Measurements from ENCODE around the gene NMT2.

NMT2 gene

DNA sequence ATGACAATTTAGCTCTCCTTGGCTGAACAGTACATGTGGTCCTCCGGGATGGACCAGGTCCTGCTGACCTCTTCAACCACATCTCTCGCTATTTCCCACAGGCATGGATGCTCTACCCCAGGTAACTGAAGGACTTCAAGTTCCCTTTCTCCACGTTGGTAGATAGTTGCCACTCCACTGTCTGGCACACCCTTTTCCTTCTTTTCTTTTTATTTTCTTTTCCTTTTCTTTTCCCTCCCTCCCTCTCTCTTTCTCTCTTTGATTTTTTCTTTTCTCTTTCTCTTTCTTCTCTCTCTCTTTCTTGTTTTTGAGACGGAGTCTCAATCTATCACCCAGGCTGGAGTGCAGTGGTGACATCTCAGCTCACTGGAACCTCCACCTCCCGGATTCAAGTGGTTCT, 77.1 kb downstream of the NMT2 start:
- H3K27me3 Mint-ChIP-seq, result no peaks in the 10 kb centered on the region
- ATAC-seq (replicated peaks; ENCODE audit: extremely low read depth, poor library complexity, severe bottlenecking), result no peak
- H3K4me3 Mint-ChIP-seq, result no peak overlapping the region

DNA sequence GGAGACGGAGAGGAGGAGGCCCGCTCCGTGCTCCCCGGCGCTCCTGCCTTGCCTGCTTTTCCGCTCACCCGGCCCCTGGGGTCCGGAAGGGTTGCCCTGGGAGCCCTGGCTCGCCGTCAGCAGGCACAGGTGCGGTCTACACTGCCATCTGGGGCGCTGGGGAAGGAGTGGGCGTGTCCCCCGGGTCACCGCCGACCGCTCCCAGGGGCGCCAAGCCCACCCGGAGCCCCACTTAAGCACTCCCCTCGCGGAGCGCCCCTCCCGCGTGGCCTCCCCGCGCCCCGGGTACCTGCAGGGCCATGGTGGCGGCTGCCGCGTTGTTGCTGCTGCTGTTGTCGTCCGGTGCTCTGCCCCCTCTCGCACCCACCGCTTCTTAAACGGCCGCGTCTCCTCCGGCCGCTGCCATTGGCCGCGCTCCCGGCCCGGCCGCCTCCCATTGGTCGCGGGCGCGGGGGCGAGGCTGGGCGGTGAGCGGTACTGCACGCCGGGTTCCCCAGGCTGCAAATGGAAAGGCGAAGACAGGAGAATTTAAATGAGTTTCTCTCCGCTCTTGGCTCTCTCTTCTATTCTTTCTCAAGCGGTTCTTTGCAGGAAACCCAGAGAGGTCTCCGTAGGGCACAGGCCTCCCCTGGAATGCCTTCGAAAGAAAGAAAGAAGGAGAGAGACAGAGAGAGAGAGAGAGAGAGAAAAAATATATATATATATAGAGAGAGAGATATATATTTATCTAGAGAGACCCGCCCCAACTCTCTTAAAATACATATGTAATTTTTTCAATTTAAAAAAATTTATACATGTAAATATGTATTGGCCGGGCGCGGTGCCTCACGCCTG, 79.8 kb downstream of the NMT2 start, which contains the start of gene ACBD7:
Gene ACBD7 (minus strand): TSS at position 349 of the 834 bp plus-strand sequence. CDS start 48 bp downstream, at position 301.
- ATAC-seq (replicated peaks; ENCODE audit: extremely low read depth, poor library complexity, severe bottlenecking) (peak; percentile 99), DNase-seq (ENCODE audit: low spot score in 2 of 2) (peak; percentile 58 to 68)
- peak within 1 kb of the TSS; percentile 79 for H3K4me3 Mint-ChIP-seq
- no peak within 1 kb of the TSS for H3K27ac Mint-ChIP-seq (ENCODE audit: low read depth)
- no peaks in the 10 kb centered on the region for H3K27me3 Mint-ChIP-seq
- H3K4me1 Mint-ChIP-seq, result no peaks in the 10 kb centered on the region
- peaks cover 5% of the 10 kb centered on the region for H3K36me3 Mint-ChIP-seq (ENCODE audit: insufficient read depth)
- no peaks in the 10 kb centered on the region for H3K9me3 Mint-ChIP-seq

More for the DNA sequence above, 77.1 kb downstream of the NMT2 start:
- peaks cover under 1% of the 10 kb centered on the region for H3K4me1 Mint-ChIP-seq
- peaks cover 3% of the 10 kb centered on the region for H3K36me3 Mint-ChIP-seq (ENCODE audit: insufficient read depth)
- DNase-seq (ENCODE audit: low spot score in 2 of 2), result no peak
- H3K27ac Mint-ChIP-seq (ENCODE audit: low read depth), result no peak overlapping the region
- no peaks in the 10 kb centered on the region for H3K9me3 Mint-ChIP-seq

DNA sequence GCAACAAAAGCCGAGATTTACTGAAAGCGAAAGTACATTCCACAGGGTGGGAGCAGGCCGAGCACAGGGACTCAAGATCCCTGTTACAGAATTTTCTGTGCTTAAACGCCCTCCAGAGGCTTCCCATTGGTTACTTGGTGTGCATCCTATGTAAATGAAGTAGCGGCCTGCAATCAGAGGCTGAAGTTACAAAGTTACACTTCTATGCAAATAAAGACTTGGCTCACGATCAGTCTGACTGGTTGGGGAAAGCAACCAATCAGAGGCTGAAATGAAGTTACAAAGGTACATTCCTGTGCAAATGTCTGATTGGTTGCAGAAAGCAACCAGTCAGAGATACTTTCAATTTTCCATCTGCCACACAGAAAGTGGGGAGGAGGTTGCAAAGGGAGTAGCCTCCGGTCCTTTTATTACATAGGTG, 84.0 kb downstream of the NMT2 start:
- Mint-ChIP-seq H3K4me1 (no peaks in the 10 kb centered on the region), H3K4me3 (no peak overlapping the region), H3K9me3 (no peaks in the 10 kb centered on the region), H3K27ac (ENCODE audit: low read depth) (no peak overlapping the region), H3K36me3 (ENCODE audit: insufficient read depth) (peaks cover 2% of the 10 kb centered on the region), H3K27me3 (peaks cover 7% of the 10 kb centered on the region)
- DNase-seq (ENCODE audit: low spot score in 2 of 2) (no peak), ATAC-seq (replicated peaks; ENCODE audit: extremely low read depth, poor library complexity, severe bottlenecking) (no peak)

DNA sequence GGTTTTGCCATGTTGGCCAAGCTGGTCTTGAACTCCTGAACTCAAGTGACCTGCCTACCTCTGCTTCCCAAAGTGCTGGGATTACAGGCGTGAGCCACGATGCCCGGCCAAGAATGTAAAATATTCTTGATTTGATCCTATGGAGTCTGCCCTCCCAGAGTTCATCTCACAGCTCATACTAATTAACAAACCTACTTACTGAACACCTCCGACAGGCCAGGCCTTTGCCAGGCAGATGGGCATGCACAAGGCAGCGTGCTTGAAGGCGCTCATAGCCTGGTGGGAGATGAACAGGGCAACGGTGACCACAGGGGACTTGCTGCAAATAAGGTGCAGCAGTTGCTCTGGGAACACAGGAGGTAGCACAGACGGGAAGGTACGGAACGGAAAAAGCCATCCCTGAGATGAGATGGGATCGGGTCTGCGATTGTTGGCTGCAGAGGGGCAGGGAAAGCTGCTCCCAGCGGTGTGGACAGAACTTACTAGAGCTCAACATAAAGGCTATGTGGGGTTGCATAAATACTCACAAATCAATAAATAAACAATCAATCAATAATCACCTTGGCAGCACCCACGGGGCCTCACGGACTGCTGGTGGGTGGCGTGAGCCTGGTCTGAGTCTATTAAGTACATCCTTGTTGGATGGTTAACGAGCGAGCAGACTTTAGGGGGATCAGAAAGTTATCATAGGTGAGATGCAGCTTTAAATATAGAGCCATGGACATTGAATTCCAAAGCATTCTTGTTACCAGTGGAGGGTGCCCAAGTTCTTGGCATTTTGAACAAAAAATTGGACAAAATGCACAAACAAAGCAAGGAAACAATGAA, 84.6 kb downstream of the NMT2 start:
- H3K27ac Mint-ChIP-seq (ENCODE audit: low read depth), result no peak overlapping the region
- H3K4me1 Mint-ChIP-seq, result no peaks in the 10 kb centered on the region
- ATAC-seq (replicated peaks; ENCODE audit: extremely low read depth, poor library complexity, severe bottlenecking) (no peak), DNase-seq (ENCODE audit: low spot score in 2 of 2) (no peak)
- H3K27me3 Mint-ChIP-seq, result peaks cover 7% of the 10 kb centered on the region
- no peaks in the 10 kb centered on the region for H3K9me3 Mint-ChIP-seq
- H3K36me3 Mint-ChIP-seq (ENCODE audit: insufficient read depth), result peaks cover 2% of the 10 kb centered on the region
- no peak overlapping the region for H3K4me3 Mint-ChIP-seq

DNA sequence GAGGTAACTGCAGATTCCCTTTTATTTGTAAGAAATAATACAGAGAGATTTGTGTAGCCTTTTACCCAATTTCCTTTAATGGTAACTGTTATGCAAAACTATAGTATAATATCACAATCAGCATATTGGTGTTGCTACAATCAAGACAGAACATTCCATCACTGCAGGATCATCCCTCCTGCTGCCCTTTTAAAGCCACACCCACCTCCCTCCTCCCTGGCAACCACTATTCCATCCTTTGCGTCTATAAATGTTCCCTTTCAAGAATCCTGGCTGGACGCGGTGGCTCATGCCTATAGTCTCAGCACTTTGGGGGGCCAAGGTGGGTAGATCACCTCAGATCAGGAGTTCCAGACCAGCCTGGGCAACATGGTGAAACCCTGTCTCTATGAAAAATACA, 93.1 kb downstream of the NMT2 start:
- Mint-ChIP-seq H3K27ac (ENCODE audit: low read depth) (no peak overlapping the region), H3K27me3 (peaks cover 17% of the 10 kb centered on the region), H3K4me1 (no peaks in the 10 kb centered on the region), H3K9me3 (no peaks in the 10 kb centered on the region), H3K4me3 (no peak overlapping the region), H3K36me3 (ENCODE audit: insufficient read depth) (peaks cover 1% of the 10 kb centered on the region)
- DNase-seq (ENCODE audit: low spot score in 2 of 2), result no peak
- ATAC-seq (replicated peaks; ENCODE audit: extremely low read depth, poor library complexity, severe bottlenecking), result no peak

DNA sequence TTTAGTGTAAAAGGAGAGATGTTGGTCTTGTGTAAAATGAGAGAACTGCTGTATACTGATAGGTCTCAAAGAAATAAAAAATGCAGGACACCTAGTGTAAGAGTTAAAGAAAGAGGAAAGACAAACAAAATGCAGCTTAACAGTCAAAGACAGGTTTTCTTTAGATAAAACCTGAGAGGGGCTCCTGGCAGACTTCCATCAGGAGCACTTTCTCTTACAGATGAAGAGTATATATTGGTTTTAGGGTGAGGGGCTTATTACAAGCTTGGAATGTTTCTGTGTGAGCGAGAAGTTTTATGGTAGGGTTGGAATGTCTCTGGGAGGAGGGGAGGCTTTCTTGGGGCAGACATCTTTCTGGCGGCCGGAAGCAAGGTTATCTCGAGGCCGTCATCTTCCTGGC, 96.1 kb downstream of the NMT2 start:
- DNase-seq (ENCODE audit: low spot score in 2 of 2) (no peak), ATAC-seq (replicated peaks; ENCODE audit: extremely low read depth, poor library complexity, severe bottlenecking) (no peak)
- no peaks in the 10 kb centered on the region for H3K9me3 Mint-ChIP-seq
- no peaks in the 10 kb centered on the region for H3K4me1 Mint-ChIP-seq
- H3K27ac Mint-ChIP-seq (ENCODE audit: low read depth), result no peak overlapping the region
- H3K4me3 Mint-ChIP-seq, result no peak overlapping the region
- H3K27me3 Mint-ChIP-seq, result peaks cover 9% of the 10 kb centered on the region
- peaks cover 1% of the 10 kb centered on the region for H3K36me3 Mint-ChIP-seq (ENCODE audit: insufficient read depth)

DNA sequence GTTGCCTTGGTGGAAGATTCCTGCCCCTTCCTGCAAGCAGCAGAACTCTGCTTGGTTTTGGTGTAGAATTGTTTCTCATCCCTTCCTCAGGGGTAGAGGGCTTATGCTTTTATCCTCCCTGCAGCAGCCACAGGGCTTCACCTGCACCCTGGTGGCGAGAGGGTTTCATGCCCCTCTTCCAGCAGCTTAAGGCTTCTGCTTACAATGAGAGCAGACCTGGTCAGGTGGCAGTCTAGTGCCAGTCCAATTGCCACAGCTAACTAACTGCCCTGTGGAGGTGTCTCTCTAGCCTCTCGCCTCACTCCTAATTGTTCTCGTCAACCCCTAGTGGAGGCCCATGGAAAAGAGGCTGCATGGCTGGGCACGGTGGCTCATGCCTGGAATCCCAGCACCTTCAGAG, 99.3 kb downstream of the NMT2 start:
- no peak overlapping the region for H3K27ac Mint-ChIP-seq (ENCODE audit: low read depth)
- H3K9me3 Mint-ChIP-seq, result no peaks in the 10 kb centered on the region
- ATAC-seq (replicated peaks; ENCODE audit: extremely low read depth, poor library complexity, severe bottlenecking) (no peak), DNase-seq (ENCODE audit: low spot score in 2 of 2) (no peak)
- H3K4me3 Mint-ChIP-seq, result no peak overlapping the region
- peaks cover 17% of the 10 kb centered on the region for H3K27me3 Mint-ChIP-seq
- H3K36me3 Mint-ChIP-seq (ENCODE audit: insufficient read depth), result peaks cover 3% of the 10 kb centered on the region
- no peaks in the 10 kb centered on the region for H3K4me1 Mint-ChIP-seq

DNA sequence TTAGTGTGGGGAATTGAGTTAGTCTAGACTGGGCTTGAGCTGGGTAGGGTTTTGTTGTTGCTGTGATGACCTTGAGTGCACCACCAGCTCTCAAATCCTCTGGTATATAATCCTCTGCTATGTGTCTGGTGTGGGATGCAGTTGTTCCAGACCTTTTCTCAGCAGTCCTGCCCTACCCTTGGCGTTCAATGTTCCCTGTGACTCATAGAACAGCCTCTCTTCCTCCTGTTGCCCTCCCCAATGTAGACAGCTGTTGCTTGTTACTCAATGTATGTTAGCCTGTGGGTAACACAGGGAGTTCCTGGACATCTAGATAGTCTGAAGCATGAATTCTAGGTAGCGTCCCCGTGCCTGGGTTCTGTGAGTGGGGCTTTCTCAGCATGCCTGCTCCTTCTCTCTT, 99.7 kb downstream of the NMT2 start:
- Mint-ChIP-seq H3K27ac (ENCODE audit: low read depth) (no peak overlapping the region), H3K4me1 (no peaks in the 10 kb centered on the region), H3K9me3 (no peaks in the 10 kb centered on the region), H3K36me3 (ENCODE audit: insufficient read depth) (peaks cover 3% of the 10 kb centered on the region), H3K27me3 (peaks cover 12% of the 10 kb centered on the region), H3K4me3 (no peak overlapping the region)
- ATAC-seq (replicated peaks; ENCODE audit: extremely low read depth, poor library complexity, severe bottlenecking) (no peak), DNase-seq (ENCODE audit: low spot score in 2 of 2) (no peak)

DNA sequence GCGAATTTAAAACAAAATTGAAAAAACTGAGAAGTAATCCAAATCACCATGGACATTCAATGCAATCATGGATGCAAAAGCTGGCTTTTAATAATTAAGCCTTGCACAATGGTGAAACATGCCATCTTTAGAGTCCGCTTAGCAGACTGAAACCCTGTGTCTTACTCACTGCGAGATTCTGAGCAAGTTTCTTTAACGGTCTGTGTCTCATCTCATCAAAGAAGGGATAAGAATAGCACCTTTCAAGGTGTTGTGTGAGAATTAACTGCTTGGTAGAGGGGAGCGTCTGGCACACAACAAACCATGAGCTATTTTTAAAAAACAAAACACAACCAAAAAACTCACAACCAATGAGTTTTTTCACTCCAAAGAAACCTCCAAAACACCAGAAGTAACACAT, 101.3 kb downstream of the NMT2 start:
- H3K4me3 Mint-ChIP-seq, result no peak overlapping the region

DNA sequence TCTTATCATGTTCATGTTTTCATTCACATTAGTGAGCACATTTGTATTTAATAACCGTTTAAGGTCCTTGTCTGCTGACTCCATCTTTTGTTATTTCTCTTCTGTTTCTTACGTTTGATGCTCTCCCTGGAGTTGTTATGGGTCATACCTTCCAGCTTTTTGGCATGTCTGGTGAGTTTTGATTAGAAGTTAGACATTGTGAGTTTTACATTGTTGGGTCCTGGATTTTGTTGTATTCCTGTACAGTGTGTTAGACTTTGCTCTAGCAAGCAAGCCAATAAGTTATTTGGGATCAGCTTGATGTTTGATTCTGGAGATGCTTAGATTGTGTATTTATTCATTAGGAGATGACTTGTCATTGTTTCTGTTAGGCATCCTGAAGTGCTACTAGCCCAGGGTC, 107.9 kb downstream of the NMT2 start:
- Mint-ChIP-seq H3K27ac (ENCODE audit: low read depth) (no peak overlapping the region), H3K36me3 (ENCODE audit: insufficient read depth) (no peaks in the 10 kb centered on the region), H3K4me1 (no peaks in the 10 kb centered on the region), H3K4me3 (no peak overlapping the region), H3K9me3 (peaks cover 11% of the 10 kb centered on the region), H3K27me3 (peaks cover 50% of the 10 kb centered on the region)
- DNase-seq (ENCODE audit: low spot score in 2 of 2) (no peak), ATAC-seq (replicated peaks; ENCODE audit: extremely low read depth, poor library complexity, severe bottlenecking) (no peak)

More for the DNA sequence above, 101.3 kb downstream of the NMT2 start:
- Mint-ChIP-seq H3K36me3 (ENCODE audit: insufficient read depth) (peaks cover 2% of the 10 kb centered on the region), H3K27me3 (peaks cover 9% of the 10 kb centered on the region), H3K27ac (ENCODE audit: low read depth) (no peak overlapping the region), H3K4me1 (no peaks in the 10 kb centered on the region), H3K9me3 (no peaks in the 10 kb centered on the region)
- no peak for ATAC-seq (replicated peaks; ENCODE audit: extremely low read depth, poor library complexity, severe bottlenecking)
- no peak for DNase-seq (ENCODE audit: low spot score in 2 of 2)

DNA sequence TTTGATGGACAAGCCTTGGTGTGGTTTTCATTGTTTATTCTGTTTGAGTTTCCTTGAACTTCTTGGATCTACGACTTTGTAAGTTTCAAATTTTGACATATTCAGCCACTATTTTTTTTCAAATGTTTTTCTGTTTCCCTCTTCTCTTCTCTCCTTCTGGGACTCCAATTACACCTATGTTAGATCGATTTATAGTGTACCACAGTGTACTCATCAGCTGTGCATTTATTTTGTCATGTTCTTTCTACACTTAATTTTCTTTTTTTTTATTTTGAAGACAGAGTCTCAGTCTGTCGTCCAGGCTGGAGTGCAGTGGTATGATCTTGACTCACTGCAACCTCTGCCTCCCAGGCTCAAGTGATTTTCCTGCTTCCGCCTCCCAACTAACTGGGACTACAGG, 108.6 kb downstream of the NMT2 start:
- peaks cover 11% of the 10 kb centered on the region for H3K9me3 Mint-ChIP-seq
- no peak overlapping the region for H3K4me3 Mint-ChIP-seq
- no peak overlapping the region for H3K27ac Mint-ChIP-seq (ENCODE audit: low read depth)
- H3K4me1 Mint-ChIP-seq, result no peaks in the 10 kb centered on the region
- peaks cover 42% of the 10 kb centered on the region for H3K27me3 Mint-ChIP-seq
- H3K36me3 Mint-ChIP-seq (ENCODE audit: insufficient read depth), result no peaks in the 10 kb centered on the region
- no peak for DNase-seq (ENCODE audit: low spot score in 2 of 2)
- no peak for ATAC-seq (replicated peaks; ENCODE audit: extremely low read depth, poor library complexity, severe bottlenecking)

DNA sequence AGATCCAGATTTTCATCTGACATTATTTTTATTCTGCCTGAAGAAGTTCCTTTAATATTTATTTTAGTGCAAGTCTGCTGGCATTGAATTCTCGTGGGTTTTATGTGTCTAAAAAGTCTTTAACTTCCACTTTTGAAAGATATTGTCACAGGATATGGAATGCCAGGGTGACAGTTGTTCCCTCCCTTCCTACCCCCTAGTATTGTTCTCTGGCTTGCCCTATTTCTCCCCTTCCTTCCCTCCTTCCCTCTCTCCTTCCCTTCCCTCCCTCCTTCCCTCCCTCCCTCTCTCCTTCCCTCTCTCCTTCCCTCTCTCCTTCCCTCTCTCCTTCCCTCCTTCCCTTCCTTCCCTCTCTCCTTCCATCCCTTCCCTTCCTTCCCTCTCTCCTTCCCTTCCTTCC, 109.8 kb downstream of the NMT2 start:
- H3K27ac Mint-ChIP-seq (ENCODE audit: low read depth), result no peak overlapping the region
- ATAC-seq (replicated peaks; ENCODE audit: extremely low read depth, poor library complexity, severe bottlenecking) (no peak), DNase-seq (ENCODE audit: low spot score in 2 of 2) (no peak)
- H3K4me3 Mint-ChIP-seq, result no peak overlapping the region
- H3K9me3 Mint-ChIP-seq, result peaks cover 11% of the 10 kb centered on the region
- no peaks in the 10 kb centered on the region for H3K36me3 Mint-ChIP-seq (ENCODE audit: insufficient read depth)
- no peaks in the 10 kb centered on the region for H3K4me1 Mint-ChIP-seq
- H3K27me3 Mint-ChIP-seq, result peaks cover 42% of the 10 kb centered on the region
